GM19099 (cell line): ENCODE results near the gene GRB10.

Experiments
- POLR2A ChIP-seq: IDR thresholded peaks from 3 replicates; pipeline ENCODE4 v1.6.1; 2011; ENCODE audit warnings: low read depth; ENCODE audit not compliant: insufficient read length; ENCODE audit errors: extremely low read depth

Gene GRB10

DNA sequence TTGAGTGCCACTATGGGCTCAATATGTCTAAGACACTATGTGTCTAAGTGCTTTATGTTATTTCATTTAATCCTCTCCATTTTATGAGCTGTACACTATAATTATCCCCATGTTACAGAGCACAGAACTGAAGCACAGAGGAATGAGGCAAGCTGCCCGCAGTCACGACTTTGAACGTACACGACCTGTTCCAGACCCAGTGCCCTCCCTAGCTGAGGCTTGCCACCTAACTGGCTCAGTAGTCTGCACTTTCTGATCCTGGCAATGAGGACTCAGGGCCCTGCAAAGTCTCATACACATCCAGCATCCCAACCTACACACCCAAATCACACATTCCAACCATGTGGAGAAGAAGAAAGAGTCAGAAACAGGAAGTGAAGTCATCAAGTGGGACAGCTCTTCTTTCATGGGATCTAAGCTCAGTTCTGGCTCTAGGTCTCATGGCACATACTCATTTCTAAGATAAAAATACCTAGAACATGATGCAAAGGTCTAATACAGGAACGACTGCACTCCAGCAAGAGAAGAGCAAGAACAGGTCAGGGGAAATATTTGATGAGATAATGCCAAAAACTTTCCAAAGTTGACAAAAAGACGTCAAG lies 175.1 kb downstream of the GRB10 start:
- TF ChIP-seq POLR2A = no peak

DNA sequence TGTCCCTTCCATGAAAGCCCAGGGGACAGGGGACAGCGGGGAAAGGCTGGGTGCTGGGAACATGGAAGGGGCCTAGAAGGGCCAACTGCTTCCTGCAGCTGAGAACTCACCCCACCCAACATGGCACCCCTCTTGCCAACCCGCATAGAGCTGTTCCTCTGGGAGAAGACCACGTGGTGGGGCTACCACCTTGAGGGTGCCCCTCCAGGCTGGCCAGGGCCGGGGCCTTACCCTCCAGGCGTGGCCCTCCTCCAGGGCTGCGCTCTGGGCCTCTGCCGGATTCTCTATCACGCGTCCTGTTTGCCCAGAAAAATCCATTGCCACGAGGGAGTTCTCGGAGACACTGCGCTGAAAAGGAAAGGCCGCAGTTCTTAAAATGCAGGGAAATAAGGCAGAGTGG lies 177.6 kb downstream of the GRB10 start:
- no peak for TF ChIP-seq POLR2A

DNA sequence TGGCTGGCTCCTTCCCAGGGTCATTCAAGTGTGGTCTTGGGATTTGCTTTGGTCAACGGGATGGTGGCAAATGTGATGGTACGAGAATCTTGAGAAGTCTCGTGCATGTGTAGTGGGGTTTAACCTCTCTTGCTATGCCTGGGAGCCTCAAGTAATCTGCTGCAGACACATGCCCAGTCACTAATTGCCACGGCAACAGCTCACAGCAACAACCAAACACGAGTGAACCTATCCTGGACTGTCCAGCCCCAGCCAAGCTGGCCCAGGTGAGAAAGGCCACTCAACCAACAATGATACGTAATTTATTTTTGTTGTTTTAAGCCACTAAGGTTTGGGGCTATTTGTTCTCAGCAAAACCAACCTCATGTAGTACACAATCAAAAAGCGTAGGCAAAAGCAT lies 179.4 kb downstream of the GRB10 start:
- no peak for TF ChIP-seq POLR2A

DNA sequence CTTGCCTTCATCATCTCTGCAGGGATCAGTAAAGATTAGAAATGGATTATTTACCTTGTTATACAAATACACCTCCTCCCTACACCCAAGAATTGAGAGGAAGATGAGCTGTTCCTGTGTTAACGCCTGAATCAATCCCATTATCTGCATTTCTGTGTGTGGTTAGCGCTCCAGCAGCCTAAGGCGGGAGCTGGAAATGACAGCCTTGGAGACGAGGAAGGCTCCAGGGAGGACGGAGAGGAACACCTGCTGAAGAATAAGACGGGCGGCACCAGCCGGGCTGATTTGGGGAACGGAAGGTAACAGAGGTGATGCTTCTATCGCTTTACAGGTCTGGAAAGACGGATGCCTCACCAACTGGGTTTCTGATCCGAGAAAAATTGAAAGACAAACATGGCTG lies 183.3 kb downstream of the GRB10 start:
- no peak for TF ChIP-seq POLR2A

DNA sequence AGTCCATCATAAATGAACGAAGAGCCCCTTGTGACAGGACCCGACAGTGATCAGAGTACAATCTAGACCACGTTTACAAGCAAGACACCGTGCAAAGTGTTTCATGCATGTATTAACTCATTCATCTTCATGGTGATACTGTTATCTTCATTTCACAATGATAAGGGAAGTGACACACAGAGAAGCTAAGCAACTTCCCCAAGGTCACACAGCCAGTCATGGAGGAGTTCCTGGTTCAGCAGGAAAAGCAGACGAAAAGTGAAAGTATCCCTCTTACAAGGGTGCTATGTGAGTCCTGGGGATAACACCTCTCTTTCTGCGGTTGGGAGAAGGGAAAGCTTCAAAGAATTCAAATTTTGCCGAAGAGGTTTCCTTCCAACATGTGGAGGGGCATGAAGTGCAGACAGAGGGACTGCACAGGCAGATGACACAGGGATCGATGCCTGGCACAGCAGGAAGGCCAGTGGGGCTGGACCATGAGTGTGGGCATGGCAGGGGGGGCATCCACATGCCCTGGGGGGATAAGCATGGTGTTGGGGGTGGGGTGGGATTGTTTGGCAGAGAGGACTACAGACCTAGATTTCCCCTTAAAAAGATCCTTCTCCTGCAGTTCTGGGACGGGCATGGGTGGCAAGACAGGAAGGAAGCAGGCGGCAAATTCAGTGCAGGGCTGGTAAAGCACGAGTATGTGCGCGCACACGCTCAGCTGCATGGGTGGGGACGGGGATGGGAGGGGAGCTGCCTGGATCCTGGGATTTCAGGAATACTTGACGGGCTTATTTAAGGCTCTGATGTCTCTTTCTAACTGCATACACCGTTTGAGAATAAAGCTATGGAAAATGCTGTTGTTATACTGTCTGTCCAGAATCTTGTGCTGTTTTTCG lies 184.0 kb downstream of the GRB10 start:
- TF ChIP-seq POLR2A = no peak

DNA sequence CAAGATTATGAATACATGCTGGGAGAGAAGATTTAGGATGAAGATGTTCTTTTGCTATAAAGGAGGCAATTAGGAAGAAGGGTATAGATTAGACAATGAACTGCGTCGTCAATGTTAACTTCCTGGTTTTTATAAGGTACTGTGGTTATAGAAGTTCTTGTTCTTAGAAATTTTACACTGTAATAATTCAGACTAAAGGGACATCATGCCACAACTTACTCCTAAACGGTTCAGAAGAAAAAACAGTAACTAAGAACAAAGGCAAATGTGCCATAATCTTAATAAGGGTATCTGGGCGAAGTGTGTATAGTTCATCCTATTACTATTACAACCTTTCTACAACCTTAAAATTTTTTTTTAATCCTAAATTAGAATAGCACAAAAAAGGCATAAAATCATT lies 186.2 kb downstream of the GRB10 start:
- TF ChIP-seq POLR2A = no peak

DNA sequence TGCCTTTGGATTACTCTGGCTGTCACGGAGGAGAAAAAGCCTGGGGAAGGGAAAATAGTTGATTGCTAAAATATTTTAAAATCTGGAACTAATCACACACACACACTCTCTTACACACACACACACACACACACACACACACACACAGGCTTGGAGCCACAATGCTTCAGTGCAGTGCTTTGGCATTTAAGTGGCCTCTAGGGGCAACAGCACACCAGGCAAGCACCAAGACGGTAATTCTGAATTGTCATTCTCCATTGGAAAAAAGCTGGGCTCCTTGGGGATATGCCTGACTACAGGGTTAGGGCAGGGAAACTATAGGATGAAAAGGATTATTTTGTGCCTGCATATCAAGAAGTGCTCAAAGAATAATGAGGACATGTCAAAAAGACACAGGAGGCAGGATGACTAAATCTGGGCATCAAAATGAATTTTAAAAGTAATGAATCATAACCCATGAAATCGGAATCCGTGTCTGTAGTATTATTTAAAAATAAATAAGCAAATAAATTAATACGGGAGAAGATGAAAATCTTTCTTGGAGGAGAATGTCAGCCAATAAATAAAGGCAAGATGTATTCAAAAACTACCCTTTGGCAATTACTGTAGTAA lies 187.1 kb downstream of the GRB10 start:
- TF ChIP-seq POLR2A = no peak

DNA sequence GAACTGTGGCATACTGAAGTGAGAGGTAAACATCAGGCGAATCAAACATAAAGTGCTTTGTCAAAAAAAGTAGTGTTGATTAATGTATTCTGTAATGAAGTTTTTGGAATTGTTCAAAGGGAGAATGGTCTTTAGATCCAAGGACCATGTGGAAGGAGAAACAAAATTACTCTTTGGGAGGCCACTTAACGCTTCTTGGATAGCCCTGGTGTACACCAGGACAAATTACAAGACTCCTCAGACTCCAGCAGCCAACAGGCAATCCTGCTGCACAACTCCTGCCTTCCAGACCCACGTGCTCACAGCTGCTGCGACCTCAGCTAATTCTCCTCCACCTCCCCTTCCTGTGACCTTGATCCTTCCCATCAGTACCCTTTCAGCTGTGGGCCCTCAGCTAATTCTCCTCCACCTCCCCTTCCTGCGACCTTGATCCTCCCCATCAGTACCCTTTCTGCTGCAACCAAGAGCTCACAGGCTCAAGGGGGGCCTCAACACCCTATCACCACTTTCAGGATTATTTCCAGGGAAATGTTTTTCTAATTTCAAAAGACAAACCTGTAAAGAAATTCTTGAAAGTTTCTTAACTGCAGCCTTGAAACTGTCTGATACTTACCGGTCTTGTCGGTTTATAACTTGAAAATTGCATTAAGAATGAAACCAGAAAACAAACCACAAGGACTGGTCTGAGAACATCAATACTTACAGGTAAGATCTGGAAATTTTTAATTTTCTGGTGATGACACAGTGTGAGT lies 187.8 kb downstream of the GRB10 start:
- no peak for TF ChIP-seq POLR2A

DNA sequence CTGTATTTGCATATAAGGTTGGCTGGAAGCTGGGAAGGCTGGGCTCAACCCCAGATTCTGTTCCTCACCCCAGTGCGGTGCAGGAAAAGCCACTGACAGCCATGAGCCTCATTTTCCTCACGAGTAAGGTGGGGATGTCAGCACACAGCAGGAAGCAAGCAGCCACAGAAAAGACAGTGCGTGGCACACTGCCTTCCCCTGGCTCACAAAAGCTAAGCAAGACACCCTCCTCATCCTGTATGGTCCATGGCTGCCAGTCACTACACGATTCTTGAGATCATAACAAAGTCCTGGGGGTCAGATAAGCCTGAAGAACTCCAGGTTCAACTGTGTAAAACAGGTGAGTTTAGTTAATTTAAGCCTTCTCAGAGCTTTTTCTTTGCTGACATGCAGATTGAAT lies 188.6 kb downstream of the GRB10 start:
- no peak for TF ChIP-seq POLR2A

DNA sequence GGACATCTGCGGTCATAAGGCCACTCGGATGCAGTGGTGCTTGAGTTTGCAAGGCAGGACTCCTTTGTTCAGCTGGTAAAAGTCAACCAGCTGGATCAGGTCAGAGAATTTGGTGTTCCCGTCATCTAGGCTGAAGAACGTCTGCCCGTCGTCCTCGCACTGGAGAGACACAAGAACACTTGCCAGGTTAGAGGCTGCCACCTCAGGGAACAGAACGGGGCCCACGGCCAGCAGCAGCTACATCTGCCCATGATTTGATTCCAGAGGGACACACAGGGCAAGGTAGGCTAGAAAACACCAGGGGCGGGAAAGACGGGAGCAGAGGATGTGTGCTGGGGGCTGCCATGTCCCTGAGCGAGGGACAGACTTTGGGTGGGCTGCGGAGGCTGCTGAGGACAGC lies 189.8 kb downstream of the GRB10 start:
- TF ChIP-seq POLR2A = no peak

DNA sequence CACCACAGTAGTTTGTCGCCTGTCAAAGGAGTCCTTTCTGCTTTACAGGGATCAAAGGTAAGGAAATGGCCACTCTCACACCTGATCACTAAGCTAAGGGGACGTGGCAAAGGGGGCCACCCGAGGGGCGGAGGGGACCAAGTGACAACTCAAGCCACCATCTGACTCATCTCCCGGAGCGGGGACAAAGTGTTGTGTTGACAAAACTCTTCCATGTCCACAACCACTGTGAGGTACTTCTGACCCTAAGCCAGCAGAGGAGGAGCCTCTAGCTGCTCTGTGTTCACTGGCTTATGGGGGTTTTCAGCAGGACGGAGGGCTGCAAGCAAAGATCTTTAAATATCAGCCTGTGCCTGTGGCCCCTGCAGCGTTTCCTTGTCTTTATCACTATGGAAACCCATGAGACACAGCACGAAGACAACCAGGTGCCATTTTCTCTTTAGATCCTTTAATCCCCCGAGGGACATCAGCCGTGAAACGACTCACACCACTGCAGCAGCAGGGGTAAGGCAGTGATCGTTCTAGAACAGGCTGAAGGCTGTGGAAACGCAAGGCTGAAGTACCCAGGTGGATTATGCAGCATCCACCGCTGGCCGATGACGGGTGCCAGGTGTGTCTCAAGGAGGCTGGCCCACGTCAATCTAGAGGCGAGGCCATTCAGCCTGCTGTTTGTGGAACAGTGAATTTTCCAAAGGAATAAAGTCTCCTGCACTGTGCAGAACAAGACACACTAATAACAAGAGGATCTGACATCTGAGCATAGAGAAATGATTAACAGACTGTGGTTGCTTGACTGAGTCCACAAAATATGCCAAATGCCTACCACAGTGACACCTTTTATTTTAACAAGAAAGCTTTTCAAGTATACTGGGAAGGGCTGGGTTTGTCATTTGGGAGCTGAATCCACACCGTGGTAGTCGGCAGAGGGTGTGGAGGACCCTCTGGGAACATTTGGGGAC lies 190.9 kb downstream of the GRB10 start:
- TF ChIP-seq POLR2A = no peak

DNA sequence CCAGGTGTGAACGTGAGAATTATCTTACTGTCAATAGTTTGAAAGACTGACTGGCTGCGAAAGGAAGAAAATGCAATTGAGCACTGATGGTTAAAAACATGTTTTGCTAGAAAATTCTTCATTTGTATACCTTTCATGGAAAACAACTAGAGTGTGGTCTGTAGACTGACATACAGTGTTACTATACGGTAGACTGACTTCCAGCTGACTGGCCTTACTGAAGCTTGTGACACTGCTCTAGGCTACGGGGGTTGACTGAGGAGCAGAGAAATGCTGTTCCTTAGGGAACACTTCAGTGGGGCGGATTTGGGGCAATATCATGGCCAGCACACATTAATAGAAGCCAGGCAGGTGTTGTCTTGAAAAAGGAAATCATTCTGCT lies 191.6 kb downstream of the GRB10 start:
- no peak for TF ChIP-seq POLR2A

DNA sequence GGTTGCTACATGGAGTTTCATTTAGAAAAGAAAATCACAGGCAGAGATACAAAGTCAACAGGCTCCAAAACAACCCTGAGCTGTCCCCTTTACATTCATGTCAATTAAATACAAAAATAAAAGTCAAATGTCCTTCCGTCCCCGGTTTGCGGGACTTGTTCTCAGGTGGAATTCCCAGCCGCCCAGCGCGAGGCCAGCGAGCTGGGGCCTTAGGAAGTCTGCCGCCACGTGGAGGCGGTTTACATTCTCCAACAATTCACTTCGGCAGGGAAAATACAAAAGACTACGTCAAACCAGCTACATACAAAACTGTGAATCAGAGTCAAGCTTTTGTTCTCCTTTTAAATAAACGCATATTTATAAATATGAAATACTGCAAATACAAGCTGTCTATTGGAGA lies 192.2 kb downstream of the GRB10 start:
- no peak for TF ChIP-seq POLR2A

DNA sequence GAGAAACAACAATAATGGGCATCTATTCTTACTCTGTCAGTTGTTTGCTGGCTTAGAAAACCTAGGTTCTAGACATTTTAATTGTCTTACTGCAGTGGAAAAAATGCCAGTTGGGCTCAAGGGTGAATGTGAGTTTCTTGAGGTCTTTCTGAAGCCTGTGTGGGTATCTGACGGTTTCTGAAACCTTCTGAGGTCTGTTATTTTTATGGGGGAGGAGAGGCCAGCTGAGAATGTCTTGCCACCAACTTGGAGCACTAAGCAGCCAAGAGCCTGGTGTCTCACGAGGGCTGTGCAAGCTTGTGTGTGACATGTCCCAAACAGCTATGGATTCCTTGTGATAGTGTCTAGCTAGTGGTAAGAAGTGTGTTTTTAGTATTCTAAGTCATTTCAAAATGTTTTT lies 193.3 kb downstream of the GRB10 start:
- TF ChIP-seq POLR2A = no peak
